Epithelial cell of proximal tubule (primary cell): ENCODE results near the gene ERMARD. TPM values are rescaled to one million over a fixed set of nuclear protein-coding genes. Genes with fewer than 3 reads are reported as not detected.

Source experiments
- DNase-seq: peaks from one replicate; pipeline ENCODE4 v3.0.0-alpha.2; 2011; ENCODE audit warnings: low read depth
- H3K4me3 ChIP-seq: 2 replicates; pipeline ENCODE4 v1.5.1; 2011; ENCODE audit warnings: low read depth, mild to moderate bottlenecking, low read length
- total RNA-seq: library from RNA; depleted of rRNA; stranded (reverse); fragments of >200 nt; gene quantifications from 2 replicates; pipeline ENCODE4 v1.2.3, GENCODE V29; 2015
- TF ChIP-seq, protein P1 (sequence below): conservative IDR thresholded peaks from 2 replicates; pipeline ENCODE4 v1.5.1; 2012; ENCODE audit warnings: low read depth, mild to moderate bottlenecking, low read length

Gene ERMARD
- total RNA-seq, 1 donor from 2014 or later: 9.1 TPM

DNA sequence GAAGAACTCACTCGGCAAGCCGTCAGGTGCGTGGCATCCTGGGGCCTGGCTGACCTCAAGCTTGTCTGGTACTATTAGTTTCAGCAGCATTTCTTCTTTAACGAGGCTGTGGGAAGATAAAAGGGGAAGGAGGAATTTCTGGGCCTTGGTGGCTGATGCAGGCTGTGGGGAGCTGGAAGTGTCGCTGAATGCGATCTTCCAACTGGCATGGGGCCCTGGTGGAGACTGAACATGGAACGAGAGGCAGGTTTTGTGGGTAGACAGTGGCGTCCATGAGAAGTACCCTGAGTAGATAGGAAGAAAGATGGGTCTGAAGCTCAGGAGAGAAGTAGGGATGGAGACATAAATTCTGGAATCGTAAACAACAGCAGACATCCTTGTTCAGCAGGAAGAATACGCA is 23.9 kb downstream of the ERMARD start:
- no peak for DNase-seq
- TF ChIP-seq, protein P1, sequence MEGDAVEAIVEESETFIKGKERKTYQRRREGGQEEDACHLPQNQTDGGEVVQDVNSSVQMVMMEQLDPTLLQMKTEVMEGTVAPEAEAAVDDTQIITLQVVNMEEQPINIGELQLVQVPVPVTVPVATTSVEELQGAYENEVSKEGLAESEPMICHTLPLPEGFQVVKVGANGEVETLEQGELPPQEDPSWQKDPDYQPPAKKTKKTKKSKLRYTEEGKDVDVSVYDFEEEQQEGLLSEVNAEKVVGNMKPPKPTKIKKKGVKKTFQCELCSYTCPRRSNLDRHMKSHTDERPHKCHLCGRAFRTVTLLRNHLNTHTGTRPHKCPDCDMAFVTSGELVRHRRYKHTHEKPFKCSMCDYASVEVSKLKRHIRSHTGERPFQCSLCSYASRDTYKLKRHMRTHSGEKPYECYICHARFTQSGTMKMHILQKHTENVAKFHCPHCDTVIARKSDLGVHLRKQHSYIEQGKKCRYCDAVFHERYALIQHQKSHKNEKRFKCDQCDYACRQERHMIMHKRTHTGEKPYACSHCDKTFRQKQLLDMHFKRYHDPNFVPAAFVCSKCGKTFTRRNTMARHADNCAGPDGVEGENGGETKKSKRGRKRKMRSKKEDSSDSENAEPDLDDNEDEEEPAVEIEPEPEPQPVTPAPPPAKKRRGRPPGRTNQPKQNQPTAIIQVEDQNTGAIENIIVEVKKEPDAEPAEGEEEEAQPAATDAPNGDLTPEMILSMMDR: no peak
- no peak overlapping the region for H3K4me3 ChIP-seq

DNA sequence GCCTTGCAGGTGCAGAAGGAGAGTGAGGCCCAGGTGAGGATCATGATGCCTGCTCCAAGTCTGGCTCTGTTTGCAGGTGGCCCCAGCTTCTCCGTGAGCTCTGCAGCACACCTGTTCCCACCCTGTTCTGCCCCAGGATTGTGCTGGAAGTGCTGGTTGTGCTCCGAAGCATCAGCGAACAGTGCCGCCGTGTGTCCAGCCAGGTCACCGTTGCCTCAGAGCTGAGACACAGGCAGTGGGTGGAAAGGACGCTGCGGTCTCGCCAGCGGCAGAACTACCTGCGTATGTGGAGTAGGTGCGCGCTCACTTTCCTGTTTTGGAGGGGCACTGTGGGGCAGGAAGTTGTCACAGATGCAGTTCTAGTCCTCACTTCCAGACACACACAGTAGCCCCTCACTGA is 25.0 kb downstream of the ERMARD start:
- H3K4me3 ChIP-seq: no peak overlapping the region
- TF ChIP-seq, protein P1: no peak
- no peak for DNase-seq

DNA sequence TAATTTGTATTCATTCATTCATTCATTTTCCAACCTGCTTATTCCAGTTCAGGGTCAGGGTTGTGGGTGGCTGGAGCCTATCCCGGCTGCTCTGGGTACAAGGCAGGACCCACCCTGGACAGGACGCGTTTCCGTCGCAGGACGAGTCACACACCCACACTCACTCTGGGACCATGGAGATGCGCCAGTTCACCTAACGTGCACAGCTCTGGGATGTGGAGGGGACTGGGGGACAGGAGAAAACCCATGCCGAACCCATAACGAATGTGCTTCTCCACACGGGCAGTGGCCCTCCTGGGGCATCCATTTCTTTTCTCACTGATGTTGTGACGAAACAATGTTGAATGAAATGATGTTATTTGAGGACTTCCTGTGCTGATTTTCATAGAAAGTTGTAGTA is 26.5 kb downstream of the ERMARD start:
- DNase-seq: no peak
- TF ChIP-seq, protein P1: no peak
- H3K4me3 ChIP-seq: no peak overlapping the region

DNA sequence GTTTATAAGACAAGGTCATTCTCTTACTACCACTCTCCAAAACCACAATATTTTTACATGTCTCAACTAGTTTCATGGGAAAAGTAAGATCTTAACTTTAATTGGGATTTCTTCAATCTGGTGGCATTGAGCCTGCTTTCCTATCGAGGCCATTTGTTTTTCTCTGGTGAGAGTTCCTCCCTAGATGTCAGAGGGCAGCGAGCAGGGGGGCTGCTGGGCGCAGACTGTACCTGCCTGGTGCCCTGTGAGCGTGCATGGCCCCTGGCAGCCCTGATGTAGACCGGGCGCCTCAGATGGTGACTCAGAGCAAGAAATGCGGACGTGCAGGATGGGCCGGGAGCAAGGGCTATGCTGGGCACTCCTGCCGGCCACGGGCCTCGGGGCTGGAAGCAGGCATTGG is 27.2 kb downstream of the ERMARD start:
- DNase-seq: no peak
- TF ChIP-seq, protein P1: no peak
- H3K4me3 ChIP-seq: no peak overlapping the region

DNA sequence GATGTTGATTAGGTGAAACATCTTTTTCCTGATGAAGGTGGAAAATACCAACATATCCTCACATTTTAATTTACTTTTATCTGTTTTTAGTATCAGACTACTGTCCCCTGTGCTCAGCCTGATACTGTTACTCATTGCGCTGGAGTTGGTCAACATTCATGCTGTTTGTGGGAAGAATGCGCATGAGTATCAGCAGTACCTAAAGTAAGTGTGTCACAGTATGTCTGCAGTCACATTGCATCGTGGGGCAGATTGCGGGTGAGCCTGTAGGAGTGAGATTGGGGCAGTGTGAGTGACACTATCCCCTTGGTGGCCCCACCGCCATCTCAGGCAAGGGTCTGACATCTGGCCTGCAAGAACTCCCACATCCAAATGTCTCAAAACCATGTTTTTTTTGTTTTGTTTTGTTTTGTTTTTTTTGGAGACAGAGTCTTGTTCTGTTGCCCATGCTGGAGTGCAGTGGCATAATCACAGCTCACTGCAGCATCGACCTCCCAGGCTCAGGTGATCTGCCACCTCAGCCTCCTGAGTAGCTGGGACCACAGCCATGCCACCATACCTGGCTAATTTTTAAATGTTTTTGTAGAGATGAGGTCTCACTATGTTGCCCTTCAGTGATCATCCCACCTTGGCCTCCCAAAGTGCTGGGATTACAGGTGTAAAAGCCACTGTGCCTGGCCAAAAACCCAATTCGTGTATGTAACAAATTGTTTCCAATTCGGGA is 27.8 kb downstream of the ERMARD start:
- no peak for DNase-seq
- TF ChIP-seq, protein P1: no peak
- H3K4me3 ChIP-seq: no peak overlapping the region

DNA sequence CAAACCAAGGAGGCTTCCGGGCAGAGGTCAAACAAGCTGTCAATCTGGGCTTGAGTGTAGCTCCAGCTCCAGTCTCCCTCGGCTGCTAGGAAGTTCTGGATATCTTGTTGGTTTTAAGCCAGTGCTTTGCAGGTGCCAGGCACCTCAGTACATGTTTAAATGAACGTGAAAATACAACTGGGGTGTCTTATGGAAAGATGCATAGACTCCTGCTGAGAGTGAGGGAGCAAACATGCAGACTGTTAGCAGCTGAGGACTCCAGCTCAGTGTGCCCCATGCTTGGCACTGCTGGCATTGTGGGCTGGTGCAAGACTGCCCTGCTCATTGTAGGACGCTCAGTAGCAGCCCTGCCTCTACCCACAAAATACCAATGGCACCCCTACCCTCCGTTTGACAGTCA is 28.5 kb downstream of the ERMARD start:
- TF ChIP-seq, protein P1: no peak
- DNase-seq: no peak
- no peak overlapping the region for H3K4me3 ChIP-seq

DNA sequence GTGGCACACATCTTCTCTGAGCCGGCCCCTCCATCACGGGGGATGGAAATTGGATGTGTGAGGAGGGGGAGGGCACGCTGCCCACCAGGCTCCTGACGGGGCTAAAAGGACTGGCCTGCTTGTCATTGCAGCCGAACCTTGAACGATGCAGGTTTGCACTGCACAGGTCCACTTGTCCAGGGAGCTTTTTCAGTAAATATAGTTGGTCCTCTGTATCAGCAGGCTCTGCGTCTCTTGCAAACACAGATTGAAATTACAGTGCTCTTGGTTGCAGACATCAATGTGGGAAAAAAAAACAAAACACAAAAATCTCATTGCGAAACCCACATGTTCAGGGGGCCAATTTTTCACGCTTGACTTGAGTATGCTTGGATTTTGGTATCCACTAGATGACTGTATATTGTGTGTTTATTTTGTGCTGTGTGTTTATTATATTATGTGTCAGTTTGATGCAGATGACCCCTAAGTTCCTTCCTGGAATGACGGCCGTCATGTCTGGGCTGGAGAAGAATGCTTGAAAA is 29.2 kb downstream of the ERMARD start:
- DNase-seq: no peak
- TF ChIP-seq, protein P1: no peak
- no peak overlapping the region for H3K4me3 ChIP-seq
